Peyer's patch (tissue), 4 donors: ENCODE data around the gene EOLA2.
"Not testable (repeated sequence)": the region's sequence is repeated elsewhere in the genome, so short reads cannot be mapped to it uniquely, and the experiment has no call there.

Experiments
- CTCF ChIP-seq, 6 experiments: fragments of 450-650 bp in 4 of 6; fragments of 200-600 bp in 2 of 6; sonication (generic) in 1 of 6; IDR thresholded peaks; one replicate each; pipeline ENCODE4 v1.5.1; 2017 to 2019; ENCODE audit warnings: antibody characterized with exemption in 6 of 6, mild to moderate bottlenecking in 3 of 6, moderate library complexity in 1 of 6
- POLR2A ChIP-seq, 2 donors: fragments of 450-650 bp; IDR thresholded peaks; one replicate each; pipeline ENCODE4 v1.5.1; 2017; ENCODE audit warnings: antibody characterized with exemption in 2 of 2, mild to moderate bottlenecking in 2 of 2, moderate library complexity in 2 of 2

- not testable (repeated sequence) for TF ChIP-seq CTCF, POLR2A (IDR thresholded peaks at IDR 0.05)
These were observed 963 bp downstream of the EOLA2 start for GRCh38 chrX:149937328-149937727.
